Ishikawa (cell line): Measurements from ENCODE around the gene CBX5.

Experiments used
- CEBPB ChIP-seq: IDR thresholded peaks from 2 replicates; pipeline ENCODE4 v1.6.1; 2012
- CREB1 ChIP-seq: IDR thresholded peaks from 2 replicates; pipeline ENCODE4 v1.6.1; 2012; ENCODE audit warnings: low read depth
- EGR1 ChIP-seq: IDR thresholded peaks from 2 replicates; pipeline ENCODE4 v1.6.1; 2012
- EP300 ChIP-seq: IDR thresholded peaks from 2 replicates; pipeline ENCODE4 v1.6.1; 2012; ENCODE audit warnings: borderline replicate concordance
- FOXM1 ChIP-seq: IDR thresholded peaks from 2 replicates; pipeline ENCODE4 v1.6.1; 2012; ENCODE audit warnings: low read depth, borderline replicate concordance
- MAX ChIP-seq: IDR thresholded peaks from 2 replicates; pipeline ENCODE4 v1.6.1; 2012
- NFIC ChIP-seq: IDR thresholded peaks from 2 replicates; pipeline ENCODE4 v1.6.1; 2012
- RAD21 ChIP-seq: IDR thresholded peaks from 2 replicates; pipeline ENCODE4 v1.6.1; 2012; ENCODE audit warnings: low read depth
- TAF1 ChIP-seq: IDR thresholded peaks from 2 replicates; pipeline ENCODE4 v1.6.1; 2012; ENCODE audit warnings: low read depth, mild to moderate bottlenecking
- TCF12 ChIP-seq: IDR thresholded peaks from 2 replicates; pipeline ENCODE4 v1.6.1; 2012; ENCODE audit warnings: low read depth
- TEAD4 ChIP-seq: IDR thresholded peaks from 2 replicates; pipeline ENCODE4 v1.6.1; 2012
- YY1 ChIP-seq: IDR thresholded peaks from 2 replicates; pipeline ENCODE4 v1.6.1; 2012; ENCODE audit warnings: low read depth
- ZBTB7A ChIP-seq: IDR thresholded peaks from 2 replicates; pipeline ENCODE4 v1.6.1; 2012; ENCODE audit warnings: low read depth
- TF ChIP-seq, protein P1 (sequence below): IDR thresholded peaks from 2 replicates; pipeline ENCODE4 v1.6.1; 2012
- TF ChIP-seq, protein P2 (sequence below): IDR thresholded peaks from 2 replicates; pipeline ENCODE4 v1.6.1; 2012; ENCODE audit warnings: low read depth, mild to moderate bottlenecking

CBX5 gene

DNA sequence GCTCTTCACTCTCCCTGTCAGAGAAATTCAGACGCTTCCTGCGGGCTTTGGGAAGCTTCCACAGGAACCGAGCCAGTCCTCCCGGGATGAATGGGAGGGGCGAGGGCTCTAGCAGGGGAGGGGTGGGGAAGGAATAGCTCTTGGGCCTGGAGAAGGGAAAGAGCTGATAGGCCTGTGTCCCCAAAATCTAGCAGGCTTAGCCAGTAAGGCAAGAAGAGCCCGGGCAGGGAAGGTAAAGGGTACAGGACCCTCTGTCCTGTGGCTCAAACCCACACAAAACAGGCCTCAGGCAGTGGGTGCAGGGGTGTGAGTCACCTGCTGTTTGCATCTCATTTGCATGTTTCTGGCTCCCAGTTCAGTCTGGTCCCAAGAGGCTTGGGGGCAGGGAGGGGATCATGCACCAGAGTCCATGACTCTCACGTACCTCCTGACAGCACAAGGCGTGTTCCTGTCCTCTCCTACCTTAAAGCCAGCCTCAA lies 82.5 kb downstream of the CBX5 start:
- TF ChIP-seq EP300 (no peak), FOXM1 (no peak), YY1 (no peak), RAD21 (no peak)

DNA sequence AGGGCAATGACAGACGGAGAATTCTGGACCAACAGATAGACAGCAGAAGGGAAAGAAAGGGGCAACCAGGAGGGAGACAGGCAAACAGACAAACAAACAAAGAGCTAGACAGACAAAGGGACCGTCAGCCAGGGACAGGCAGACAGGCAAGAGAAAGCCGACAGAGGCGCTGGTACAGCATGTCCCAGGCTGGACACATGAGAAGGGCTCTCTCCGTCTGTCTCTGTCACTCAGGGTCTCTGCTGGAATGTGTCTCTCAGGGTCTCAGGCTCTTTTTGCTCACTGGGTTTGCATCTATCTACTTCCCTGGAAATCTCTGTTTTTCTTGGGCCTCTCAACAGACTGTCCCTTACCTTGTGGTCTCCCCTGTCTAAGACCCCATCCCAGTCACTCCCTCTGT lies 82.9 kb downstream of the CBX5 start:
- TF ChIP-seq CEBPB = no peak
- no peak for TF ChIP-seq TCF12
- TF ChIP-seq FOXM1 = no peak
- TF ChIP-seq EP300 = no peak
- no peak for TF ChIP-seq YY1
- no peak for TF ChIP-seq CREB1
- TF ChIP-seq, protein P1, sequence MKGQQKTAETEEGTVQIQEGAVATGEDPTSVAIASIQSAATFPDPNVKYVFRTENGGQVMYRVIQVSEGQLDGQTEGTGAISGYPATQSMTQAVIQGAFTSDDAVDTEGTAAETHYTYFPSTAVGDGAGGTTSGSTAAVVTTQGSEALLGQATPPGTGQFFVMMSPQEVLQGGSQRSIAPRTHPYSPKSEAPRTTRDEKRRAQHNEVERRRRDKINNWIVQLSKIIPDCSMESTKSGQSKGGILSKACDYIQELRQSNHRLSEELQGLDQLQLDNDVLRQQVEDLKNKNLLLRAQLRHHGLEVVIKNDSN = no peak
- TF ChIP-seq, protein P2, sequence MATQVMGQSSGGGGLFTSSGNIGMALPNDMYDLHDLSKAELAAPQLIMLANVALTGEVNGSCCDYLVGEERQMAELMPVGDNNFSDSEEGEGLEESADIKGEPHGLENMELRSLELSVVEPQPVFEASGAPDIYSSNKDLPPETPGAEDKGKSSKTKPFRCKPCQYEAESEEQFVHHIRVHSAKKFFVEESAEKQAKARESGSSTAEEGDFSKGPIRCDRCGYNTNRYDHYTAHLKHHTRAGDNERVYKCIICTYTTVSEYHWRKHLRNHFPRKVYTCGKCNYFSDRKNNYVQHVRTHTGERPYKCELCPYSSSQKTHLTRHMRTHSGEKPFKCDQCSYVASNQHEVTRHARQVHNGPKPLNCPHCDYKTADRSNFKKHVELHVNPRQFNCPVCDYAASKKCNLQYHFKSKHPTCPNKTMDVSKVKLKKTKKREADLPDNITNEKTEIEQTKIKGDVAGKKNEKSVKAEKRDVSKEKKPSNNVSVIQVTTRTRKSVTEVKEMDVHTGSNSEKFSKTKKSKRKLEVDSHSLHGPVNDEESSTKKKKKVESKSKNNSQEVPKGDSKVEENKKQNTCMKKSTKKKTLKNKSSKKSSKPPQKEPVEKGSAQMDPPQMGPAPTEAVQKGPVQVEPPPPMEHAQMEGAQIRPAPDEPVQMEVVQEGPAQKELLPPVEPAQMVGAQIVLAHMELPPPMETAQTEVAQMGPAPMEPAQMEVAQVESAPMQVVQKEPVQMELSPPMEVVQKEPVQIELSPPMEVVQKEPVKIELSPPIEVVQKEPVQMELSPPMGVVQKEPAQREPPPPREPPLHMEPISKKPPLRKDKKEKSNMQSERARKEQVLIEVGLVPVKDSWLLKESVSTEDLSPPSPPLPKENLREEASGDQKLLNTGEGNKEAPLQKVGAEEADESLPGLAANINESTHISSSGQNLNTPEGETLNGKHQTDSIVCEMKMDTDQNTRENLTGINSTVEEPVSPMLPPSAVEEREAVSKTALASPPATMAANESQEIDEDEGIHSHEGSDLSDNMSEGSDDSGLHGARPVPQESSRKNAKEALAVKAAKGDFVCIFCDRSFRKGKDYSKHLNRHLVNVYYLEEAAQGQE = no peak
- no peak for TF ChIP-seq MAX
- no peak for TF ChIP-seq TAF1
- TF ChIP-seq EGR1 = no peak
- no peak for TF ChIP-seq TEAD4
- TF ChIP-seq NFIC = no peak
- no peak for TF ChIP-seq ZBTB7A
- TF ChIP-seq RAD21 = no peak

DNA sequence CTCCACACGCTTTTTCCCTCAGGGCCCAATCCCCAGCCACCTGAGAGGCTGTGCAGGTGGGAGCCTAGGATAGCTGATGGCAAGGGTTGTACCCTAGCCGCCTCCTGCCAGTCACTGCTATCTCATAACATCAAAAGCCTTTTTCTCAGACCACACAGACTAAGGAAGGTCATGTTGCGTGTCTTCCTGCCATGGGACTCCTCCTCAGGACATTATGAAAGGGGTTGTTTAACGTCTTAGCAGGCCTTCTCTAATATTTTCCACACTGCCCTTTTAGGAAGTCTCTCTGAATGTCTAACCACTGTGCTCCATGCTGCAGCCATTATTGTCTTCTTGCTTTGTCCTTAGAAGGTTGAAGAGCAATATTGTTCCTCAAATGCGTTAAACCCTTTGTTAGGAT lies 83.5 kb downstream of the CBX5 start:
- TF ChIP-seq YY1 (no peak), NFIC (no peak), EP300 (no peak), CEBPB (no peak), TEAD4 (no peak), RAD21 (no peak), TAF1 (no peak), TCF12 (no peak), EGR1 (no peak), CREB1 (no peak), FOXM1 (no peak), ZBTB7A (no peak), MAX (no peak)
- TF ChIP-seq, protein P2 = no peak
- TF ChIP-seq, protein P1 = no peak

GRCh38 chr12:54195737-54196347 lies 84.1 kb downstream of the CBX5 start:
- TF ChIP-seq MAX = no peak
- no peak for TF ChIP-seq NFIC
- TF ChIP-seq TCF12 = no peak
- TF ChIP-seq TAF1 = no peak
- no peak for TF ChIP-seq CEBPB
- no peak for TF ChIP-seq YY1
- no peak for TF ChIP-seq RAD21

- TF ChIP-seq, protein P1 = no peak
- TF ChIP-seq TCF12 (no peak), NFIC (no peak)
These were observed 84.7 kb downstream of the CBX5 start for GRCh38 chr12:54195080-54195736.

GRCh38 chr12:54193434-54193833 lies 86.5 kb downstream of the CBX5 start:
- no peak for TF ChIP-seq RAD21
- TF ChIP-seq TCF12 = no peak
- no peak for TF ChIP-seq TEAD4
- TF ChIP-seq CEBPB = no peak
- TF ChIP-seq, protein P2 = no peak
- TF ChIP-seq NFIC = no peak
- TF ChIP-seq ZBTB7A = no peak
- TF ChIP-seq EGR1 = no peak
- TF ChIP-seq YY1 = no peak
- no peak for TF ChIP-seq EP300
